Measurements from ENCODE around the gene MPIG6B. TPM values are rescaled to one million over a fixed set of nuclear protein-coding genes. Genes with fewer than 3 reads are reported as not detected.

Gene MPIG6B
- polyA plus RNA-seq (2013, experiment 1 of 2): 0.11 TPM
- not detected for polyA plus RNA-seq (2013, experiment 2 of 2)

- no peaks in the 10 kb centered on the region for H3K4me1 ChIP-seq (ENCODE audit: control insufficient read depth, insufficient read depth, low read length, poor library complexity, severe bottlenecking)
- H3K27ac ChIP-seq (ENCODE audit: low read depth, low read length, severe bottlenecking): no peak within 1 kb of the TSS
- H3K4me3 ChIP-seq (ENCODE audit: extremely low read depth, insufficient read depth, low read length, poor library complexity, severe bottlenecking): no peak within 1 kb of the TSS
- 94% methylated on average over 31 to 35 of the region's 46 CpGs for whole genome bisulfite sequencing, 2 experiments (ENCODE audit: insufficient coverage in 2 of 2)
- no peaks in the 10 kb centered on the region for H3K9me3 ChIP-seq (ENCODE audit: control insufficient read depth, low read length)
- H3K36me3 ChIP-seq (ENCODE audit: control insufficient read depth, insufficient read depth, low read length): peaks cover 42% of the 10 kb centered on the region
These were observed at the start of gene MPIG6B for GRCh38 chr6:31723245-31723979. Gene MPIG6B (plus strand): TSS chr6:31723373. CDS start chr6:31723384, 11 bp downstream.

- WGBS, 2 experiments (ENCODE audit: insufficient coverage in 2 of 2): 83 to 100% methylated on average over 2 to 4 of the region's 4 CpGs
- peaks cover 26% of the 10 kb centered on the region for H3K36me3 ChIP-seq (ENCODE audit: control insufficient read depth, insufficient read depth, low read length)
- no peak overlapping the region for H3K27ac ChIP-seq (ENCODE audit: low read depth, low read length, severe bottlenecking)
- H3K4me3 ChIP-seq (ENCODE audit: extremely low read depth, insufficient read depth, low read length, poor library complexity, severe bottlenecking): no peak overlapping the region
- H3K4me1 ChIP-seq (ENCODE audit: control insufficient read depth, insufficient read depth, low read length, poor library complexity, severe bottlenecking): peaks cover 5% of the 10 kb centered on the region
- H3K9me3 ChIP-seq (ENCODE audit: control insufficient read depth, low read length): no peaks in the 10 kb centered on the region
These were observed 46.8 kb upstream of the MPIG6B start for GRCh38 chr6:31676322-31676903.

GRCh38 chr6:31676904-31677303, 46.3 kb upstream of the MPIG6B start:
- peaks cover 5% of the 10 kb centered on the region for H3K4me1 ChIP-seq (ENCODE audit: control insufficient read depth, insufficient read depth, low read length, poor library complexity, severe bottlenecking)
- peaks cover 21% of the 10 kb centered on the region for H3K36me3 ChIP-seq (ENCODE audit: control insufficient read depth, insufficient read depth, low read length)
- 88 to 100% methylated on average over 2 to 4 of the region's 6 CpGs for WGBS, 2 experiments (ENCODE audit: insufficient coverage in 2 of 2)
- no peaks in the 10 kb centered on the region for H3K9me3 ChIP-seq (ENCODE audit: control insufficient read depth, low read length)
- no peak overlapping the region for H3K4me3 ChIP-seq (ENCODE audit: extremely low read depth, insufficient read depth, low read length, poor library complexity, severe bottlenecking)
- no peak overlapping the region for H3K27ac ChIP-seq (ENCODE audit: low read depth, low read length, severe bottlenecking)

GRCh38 chr6:31677955-31678354, 45.2 kb upstream of the MPIG6B start:
- Histone ChIP-seq H3K27ac (ENCODE audit: low read depth, low read length, severe bottlenecking) (no peak overlapping the region), H3K36me3 (ENCODE audit: control insufficient read depth, insufficient read depth, low read length) (peaks cover 12% of the 10 kb centered on the region), H3K4me3 (ENCODE audit: extremely low read depth, insufficient read depth, low read length, poor library complexity, severe bottlenecking) (no peak overlapping the region), H3K9me3 (ENCODE audit: control insufficient read depth, low read length) (no peaks in the 10 kb centered on the region), H3K4me1 (ENCODE audit: control insufficient read depth, insufficient read depth, low read length, poor library complexity, severe bottlenecking) (peaks cover 9% of the 10 kb centered on the region)
- WGBS, 2 experiments (ENCODE audit: insufficient coverage in 2 of 2): 81 to 88% methylated on average over 7 to 8 of the region's 8 CpGs

GRCh38 chr6:31680226-31681134, 42.7 kb upstream of the MPIG6B start, which contains the start of gene LY6G5C:
Gene LY6G5C (minus strand): TSS chr6:31681067. CDS start chr6:31680373, 694 bp downstream.
- H3K4me3 ChIP-seq (ENCODE audit: extremely low read depth, insufficient read depth, low read length, poor library complexity, severe bottlenecking): peak within 1 kb of the TSS; percentile 35
- H3K27ac ChIP-seq (ENCODE audit: low read depth, low read length, severe bottlenecking): peak within 1 kb of the TSS; percentile 13
- peaks cover under 1% of the 10 kb centered on the region for H3K36me3 ChIP-seq (ENCODE audit: control insufficient read depth, insufficient read depth, low read length)
- H3K9me3 ChIP-seq (ENCODE audit: control insufficient read depth, low read length): no peaks in the 10 kb centered on the region
- 6 to 8% methylated on average over 15 to 16 of the region's 17 CpGs for WGBS, 2 experiments (ENCODE audit: insufficient coverage in 2 of 2)
- H3K4me1 ChIP-seq (ENCODE audit: control insufficient read depth, insufficient read depth, low read length, poor library complexity, severe bottlenecking): peaks cover 10% of the 10 kb centered on the region

GRCh38 chr6:31681135-31681671, 42.0 kb upstream of the MPIG6B start:
- no peaks in the 10 kb centered on the region for H3K9me3 ChIP-seq (ENCODE audit: control insufficient read depth, low read length)
- peak overlapping the region; percentile 13 for H3K27ac ChIP-seq (ENCODE audit: low read depth, low read length, severe bottlenecking)
- H3K4me1 ChIP-seq (ENCODE audit: control insufficient read depth, insufficient read depth, low read length, poor library complexity, severe bottlenecking): peaks cover 10% of the 10 kb centered on the region
- peaks cover 8% of the 10 kb centered on the region for H3K36me3 ChIP-seq (ENCODE audit: control insufficient read depth, insufficient read depth, low read length)
- H3K4me3 ChIP-seq (ENCODE audit: extremely low read depth, insufficient read depth, low read length, poor library complexity, severe bottlenecking): peak overlapping the region; percentile 35
- WGBS, 2 experiments (ENCODE audit: insufficient coverage in 2 of 2): 3 to 7% methylated on average over 28 to 32 of the region's 40 CpGs

GRCh38 chr6:31683591-31683990, 39.6 kb upstream of the MPIG6B start:
- WGBS, 2 experiments (ENCODE audit: insufficient coverage in 2 of 2): 83 to 92% methylated on average over 8 to 12 of the region's 13 CpGs
- H3K36me3 ChIP-seq (ENCODE audit: control insufficient read depth, insufficient read depth, low read length): peaks cover 32% of the 10 kb centered on the region
- H3K4me3 ChIP-seq (ENCODE audit: extremely low read depth, insufficient read depth, low read length, poor library complexity, severe bottlenecking): no peak overlapping the region
- no peaks in the 10 kb centered on the region for H3K9me3 ChIP-seq (ENCODE audit: control insufficient read depth, low read length)
- no peak overlapping the region for H3K27ac ChIP-seq (ENCODE audit: low read depth, low read length, severe bottlenecking)
- H3K4me1 ChIP-seq (ENCODE audit: control insufficient read depth, insufficient read depth, low read length, poor library complexity, severe bottlenecking): peaks cover 10% of the 10 kb centered on the region

- peaks cover 53% of the 10 kb centered on the region for H3K36me3 ChIP-seq (ENCODE audit: control insufficient read depth, insufficient read depth, low read length)
- WGBS, 2 experiments (ENCODE audit: insufficient coverage in 2 of 2): 90 to 95% methylated on average over 2 to 4 of the region's 5 CpGs
- no peak overlapping the region for H3K27ac ChIP-seq (ENCODE audit: low read depth, low read length, severe bottlenecking)
These were observed 36.7 kb upstream of the MPIG6B start for GRCh38 chr6:31686483-31686882.

GRCh38 chr6:31687321-31687720, 35.9 kb upstream of the MPIG6B start:
- WGBS, 2 experiments (ENCODE audit: insufficient coverage in 2 of 2): 83 to 93% methylated on average over 2 to 5 of the region's 8 CpGs
- H3K36me3 ChIP-seq (ENCODE audit: control insufficient read depth, insufficient read depth, low read length): peaks cover 59% of the 10 kb centered on the region
- H3K4me3 ChIP-seq (ENCODE audit: extremely low read depth, insufficient read depth, low read length, poor library complexity, severe bottlenecking): no peak overlapping the region
- H3K27ac ChIP-seq (ENCODE audit: low read depth, low read length, severe bottlenecking): no peak overlapping the region
- peaks cover 11% of the 10 kb centered on the region for H3K4me1 ChIP-seq (ENCODE audit: control insufficient read depth, insufficient read depth, low read length, poor library complexity, severe bottlenecking)
- no peaks in the 10 kb centered on the region for H3K9me3 ChIP-seq (ENCODE audit: control insufficient read depth, low read length)

More at GRCh38 chr6:31686483-31686882, 36.7 kb upstream of the MPIG6B start:
- Histone ChIP-seq H3K4me3 (ENCODE audit: extremely low read depth, insufficient read depth, low read length, poor library complexity, severe bottlenecking) (no peak overlapping the region), H3K9me3 (ENCODE audit: control insufficient read depth, low read length) (no peaks in the 10 kb centered on the region), H3K4me1 (ENCODE audit: control insufficient read depth, insufficient read depth, low read length, poor library complexity, severe bottlenecking) (peaks cover 11% of the 10 kb centered on the region)

Measured in mesodermal cell (in vitro differentiated cells).